ENCODE measurements around the gene CTSV.
"Not testable (repeated sequence)": the region's sequence is repeated elsewhere in the genome, so short reads cannot be mapped to it uniquely, and the experiment has no call there.

Gene CTSV

GRCh38 chr9:97039514-97039860 lies 545 bp upstream of the CTSV start:
- DNase-seq, result no peak

GRCh38 chr9:97023505-97023904 lies 15.4 kb downstream of the CTSV start:
- not testable (repeated sequence) for DNase-seq

GRCh38 chr9:97013151-97014132 lies 25.5 kb downstream of the CTSV start:
- DNase-seq, result peak; percentile 67

GRCh38 chr9:97012617-97013016 lies 26.3 kb downstream of the CTSV start:
- DNase-seq, result not testable (repeated sequence)

- not testable (repeated sequence) for DNase-seq
Measured at GRCh38 chr9:97002195-97002594, 36.7 kb downstream of the CTSV start.

GRCh38 chr9:97001338-97001737 lies 37.6 kb downstream of the CTSV start:
- DNase-seq, result not testable (repeated sequence)

- DNase-seq, result not testable (repeated sequence)
Measured at GRCh38 chr9:97000139-97000787, 38.7 kb downstream of the CTSV start.

GRCh38 chr9:96999733-97000132 lies 39.2 kb downstream of the CTSV start:
- not testable (repeated sequence) for DNase-seq

- DNase-seq, result not testable (repeated sequence)
Measured at GRCh38 chr9:96997009-96997701, 41.8 kb downstream of the CTSV start.

GRCh38 chr9:96994531-96995016 lies 44.4 kb downstream of the CTSV start:
- DNase-seq, result not testable (repeated sequence)

- DNase-seq, result not testable (repeated sequence)
Measured at GRCh38 chr9:96992303-96992702, 46.6 kb downstream of the CTSV start.

- not testable (repeated sequence) for DNase-seq
Measured at GRCh38 chr9:96989747-96990318, 49.1 kb downstream of the CTSV start.

GRCh38 chr9:96984887-96985286 lies 54.1 kb downstream of the CTSV start:
- DNase-seq, result not testable (repeated sequence)

- not testable (repeated sequence) for DNase-seq
Measured at GRCh38 chr9:96984139-96984538, 54.8 kb downstream of the CTSV start.

GRCh38 chr9:96983496-96984122 lies 55.3 kb downstream of the CTSV start:
- not testable (repeated sequence) for DNase-seq
